NOMO-1 (cell line): ENCODE measurements around the gene CYP4V2.

ENCODE experiments used
- DNase-seq, 2 experiments: peaks; one replicate each; lab custom pipeline; 2025; ENCODE audit not compliant: unreplicated experiment in 2 of 2; lab: John Stamatoyannopoulos, UW

CYP4V2 gene

GRCh38 chr4:186191200-186192065, at the start of gene CYP4V2:
TSS of gene CYP4V2 (plus strand) at chr4:186191567. CDS start at chr4:186191824, 257 bp downstream.
- DNase-seq = peak; percentile 82 to 89

GRCh38 chr4:186144198-186144945, 47.0 kb upstream of the CYP4V2 start:
- DNase-seq = no peak

GRCh38 chr4:186144946-186145569, 46.3 kb upstream of the CYP4V2 start:
- no peak for DNase-seq

DNA sequence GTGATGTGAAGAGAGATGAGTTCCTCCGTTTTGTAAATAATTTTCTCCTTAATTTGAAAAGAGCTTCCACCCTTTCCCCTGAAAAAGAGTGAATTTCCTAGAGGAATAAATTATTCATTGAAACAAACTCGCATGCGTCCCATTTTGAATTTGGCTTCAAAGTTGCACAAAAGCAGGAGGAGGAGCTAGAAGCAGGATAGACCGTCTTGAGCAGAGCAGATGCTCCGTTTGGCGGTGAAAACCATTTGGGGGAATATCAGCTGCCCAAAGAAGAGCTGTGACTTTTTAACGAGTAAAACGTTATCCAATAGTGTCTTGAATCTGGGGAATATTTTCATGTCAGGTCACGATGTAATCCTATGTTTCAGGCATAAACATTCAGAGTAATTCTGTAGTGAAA, 44.9 kb upstream of the CYP4V2 start:
- DNase-seq = no peak

DNA sequence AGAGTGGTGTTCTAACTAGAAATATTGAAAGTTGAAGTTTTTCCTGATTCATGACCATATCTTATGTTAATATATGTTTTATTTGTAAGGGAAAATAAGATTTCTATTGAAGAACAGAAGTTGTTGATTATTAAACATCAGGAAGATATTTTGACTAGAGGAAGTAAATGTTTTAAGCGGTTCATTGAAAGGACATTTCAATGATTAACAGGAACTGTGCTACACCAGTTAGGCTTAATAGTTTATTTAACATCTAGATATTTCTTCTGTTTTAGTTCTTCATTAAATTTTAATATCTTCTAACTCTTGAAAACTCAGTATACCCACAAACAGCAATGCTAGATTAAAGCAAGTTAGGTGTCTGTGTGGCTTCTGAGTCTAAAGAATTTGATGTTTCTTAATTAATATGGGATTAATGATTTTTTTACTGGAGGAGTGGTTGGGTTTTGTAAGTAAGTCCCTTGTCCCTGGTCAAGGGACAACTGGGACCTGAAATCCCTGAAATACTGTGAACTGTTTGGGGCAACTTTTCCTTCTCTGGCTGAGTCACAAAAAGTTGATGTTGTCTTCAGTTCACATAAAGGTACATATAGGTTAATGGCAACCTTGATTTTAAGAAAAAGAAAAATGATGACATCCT, 42.9 kb upstream of the CYP4V2 start:
- DNase-seq = no peak

DNA sequence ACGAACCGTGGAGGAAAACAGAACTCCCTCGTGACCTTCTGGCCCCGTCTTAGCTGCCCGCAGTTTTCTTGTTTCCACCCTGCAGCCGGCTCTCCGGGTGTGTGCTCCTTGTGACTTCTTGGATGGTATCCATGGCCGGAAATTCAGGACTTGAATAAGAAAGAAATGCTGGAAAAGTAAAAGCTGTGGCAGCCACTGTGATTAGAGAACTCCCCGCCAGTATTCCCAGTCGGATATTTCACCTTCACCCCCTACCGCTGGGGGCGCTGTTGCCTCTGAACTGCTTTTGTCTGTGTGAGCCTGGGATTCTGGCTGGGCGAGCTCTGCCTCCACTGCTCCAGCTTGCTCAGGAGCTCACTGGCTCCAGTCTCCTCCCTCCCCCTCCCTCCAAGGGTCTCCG, 41.5 kb upstream of the CYP4V2 start:
- no peak for DNase-seq

GRCh38 chr4:186150926-186151325, 40.4 kb upstream of the CYP4V2 start:
- no peak for DNase-seq

- DNase-seq = no peak
These were observed 39.9 kb upstream of the CYP4V2 start for GRCh38 chr4:186151499-186151898.

GRCh38 chr4:186158021-186158813, 33.1 kb upstream of the CYP4V2 start:
- DNase-seq = no peak

- DNase-seq = no peak
These were observed 32.4 kb upstream of the CYP4V2 start for GRCh38 chr4:186158966-186159365.

GRCh38 chr4:186159613-186160012, 31.8 kb upstream of the CYP4V2 start:
- no peak for DNase-seq

GRCh38 chr4:186161138-186161537, 30.2 kb upstream of the CYP4V2 start:
- no peak for DNase-seq

GRCh38 chr4:186166852-186167512, 24.4 kb upstream of the CYP4V2 start:
- no peak for DNase-seq

- no peak for DNase-seq
These were observed 23.8 kb upstream of the CYP4V2 start for GRCh38 chr4:186167605-186168004.

DNA sequence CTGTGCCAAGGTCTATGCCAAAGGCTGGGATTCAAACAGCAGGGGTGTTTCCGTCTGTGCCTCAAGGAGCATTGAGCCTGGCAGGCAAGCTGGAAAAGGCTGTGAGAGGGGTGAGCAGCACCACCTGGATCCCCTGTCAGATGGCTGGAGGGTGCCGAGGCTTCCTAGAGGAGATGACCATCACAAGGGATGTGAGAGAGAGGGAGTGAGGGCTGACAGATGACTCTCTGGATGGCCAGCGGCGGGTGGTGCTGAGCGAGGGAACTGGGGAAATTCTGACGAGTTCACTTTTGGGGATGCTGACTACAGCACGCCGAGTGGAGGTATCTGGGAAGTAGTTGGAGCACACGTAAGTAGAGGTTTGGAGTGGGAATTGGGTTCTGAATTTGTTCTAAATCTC, 22.6 kb upstream of the CYP4V2 start:
- DNase-seq = no peak

DNA sequence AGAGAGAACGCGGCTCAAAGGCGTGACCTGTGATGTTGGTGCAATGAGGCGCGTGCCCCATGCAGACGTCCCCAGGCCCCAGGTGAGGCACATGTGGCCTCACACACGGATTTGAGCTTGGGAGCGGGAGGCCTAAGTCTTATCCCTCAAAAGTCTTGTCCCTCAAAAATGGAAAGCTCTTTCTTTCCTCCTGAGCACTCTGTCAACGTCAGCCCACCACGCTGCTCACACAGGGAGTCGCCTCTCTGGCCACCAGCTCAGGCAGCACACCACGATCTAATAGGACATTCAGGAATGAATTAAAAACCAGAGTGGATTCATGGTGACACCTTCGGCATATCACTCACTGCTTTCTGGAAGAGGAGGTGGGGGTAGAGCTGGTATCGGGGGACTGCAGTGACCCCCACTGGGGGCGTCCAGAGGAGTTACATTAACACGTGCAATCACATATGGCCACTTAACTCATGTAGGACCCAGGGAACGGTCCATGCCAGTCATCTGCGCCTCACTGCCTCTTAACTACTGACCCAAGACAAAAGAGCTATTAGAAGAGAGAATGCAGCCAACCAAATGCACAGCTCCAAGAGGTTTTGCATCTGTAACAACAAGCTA, 21.9 kb upstream of the CYP4V2 start:
- DNase-seq = no peak

DNA sequence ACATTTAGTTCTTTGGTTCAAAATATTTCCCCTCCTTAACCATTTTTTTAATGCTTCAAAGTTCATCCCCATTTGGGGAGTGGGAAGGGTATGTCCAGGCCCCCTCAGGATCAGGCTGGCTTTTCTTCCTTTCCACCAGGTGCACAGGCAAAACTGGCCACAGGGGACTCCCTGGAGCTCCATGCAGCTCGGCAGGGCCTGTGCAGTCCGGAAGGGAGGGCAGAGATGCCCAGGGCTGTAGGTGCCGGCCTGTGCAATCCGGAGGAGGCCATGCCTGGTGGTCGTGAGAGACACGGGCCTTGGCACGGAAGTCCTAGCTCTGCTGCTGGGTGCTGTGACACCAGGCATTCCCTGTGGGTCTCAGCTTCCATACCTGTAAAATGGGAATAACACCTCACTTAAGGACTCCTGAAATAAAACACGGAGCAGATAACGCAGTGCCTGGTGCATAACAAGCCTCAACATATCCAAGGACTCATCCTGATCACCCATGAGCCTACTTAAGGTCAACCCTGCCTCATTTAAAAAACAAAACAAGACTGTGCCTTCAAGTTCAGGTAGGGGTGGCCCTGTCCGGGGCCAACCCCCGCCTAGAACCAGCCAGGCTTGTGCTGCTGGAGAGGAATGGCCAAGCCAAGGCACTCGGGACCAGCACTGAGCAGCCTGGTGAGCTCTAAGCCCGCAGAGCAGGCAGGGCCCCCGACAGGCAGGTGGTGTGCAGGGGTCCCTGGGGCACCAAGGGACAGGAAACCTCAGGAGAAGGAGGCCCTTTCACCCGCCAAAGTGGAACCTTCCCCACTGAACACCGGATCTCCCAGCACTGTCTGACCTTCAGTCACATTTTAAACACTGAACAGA, 21.2 kb upstream of the CYP4V2 start:
- no peak for DNase-seq

- no peak for DNase-seq
These were observed 20.4 kb upstream of the CYP4V2 start for GRCh38 chr4:186170966-186171365.
